ENCODE data around the gene MRTFA. TPM values are rescaled to one million over a fixed set of nuclear protein-coding genes. Genes with fewer than 3 reads are reported as not detected.

The MRTFA gene
- total and polyA plus RNA-seq, 12 donors = 12.3 to 141 (median 41.6) TPM

GRCh38 chr22:40484906-40485669, 151.4 kb downstream of the MRTFA start:
- no peak for TF ChIP-seq POLR2A (IDR thresholded peaks at IDR 0.05)
- TF ChIP-seq, protein P1, sequence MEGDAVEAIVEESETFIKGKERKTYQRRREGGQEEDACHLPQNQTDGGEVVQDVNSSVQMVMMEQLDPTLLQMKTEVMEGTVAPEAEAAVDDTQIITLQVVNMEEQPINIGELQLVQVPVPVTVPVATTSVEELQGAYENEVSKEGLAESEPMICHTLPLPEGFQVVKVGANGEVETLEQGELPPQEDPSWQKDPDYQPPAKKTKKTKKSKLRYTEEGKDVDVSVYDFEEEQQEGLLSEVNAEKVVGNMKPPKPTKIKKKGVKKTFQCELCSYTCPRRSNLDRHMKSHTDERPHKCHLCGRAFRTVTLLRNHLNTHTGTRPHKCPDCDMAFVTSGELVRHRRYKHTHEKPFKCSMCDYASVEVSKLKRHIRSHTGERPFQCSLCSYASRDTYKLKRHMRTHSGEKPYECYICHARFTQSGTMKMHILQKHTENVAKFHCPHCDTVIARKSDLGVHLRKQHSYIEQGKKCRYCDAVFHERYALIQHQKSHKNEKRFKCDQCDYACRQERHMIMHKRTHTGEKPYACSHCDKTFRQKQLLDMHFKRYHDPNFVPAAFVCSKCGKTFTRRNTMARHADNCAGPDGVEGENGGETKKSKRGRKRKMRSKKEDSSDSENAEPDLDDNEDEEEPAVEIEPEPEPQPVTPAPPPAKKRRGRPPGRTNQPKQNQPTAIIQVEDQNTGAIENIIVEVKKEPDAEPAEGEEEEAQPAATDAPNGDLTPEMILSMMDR (IDR thresholded peaks at IDR 0.05) = no peak
- intact Hi-C loops (cut with DNase I) = loop anchor here in 1 of 2 donors (10.0 kb wide), 1 partner anchor 50 kb away; no protein-coding TSS in a partner anchor
- Histone ChIP-seq H3K27me3 (no peaks in the 10 kb centered on the region), H3K4me3 (no peak overlapping the region), H3K36me3 (replicated peaks in 1 of 2) (no peaks in the 10 kb centered on the region), H3K4me1 (replicated peaks in 1 of 2) (peaks cover 0 to 28% of the 10 kb centered on the region in 2 donors), H3K27ac (no peak overlapping the region), H3K9me3 (replicated peaks in 1 of 3) (no peaks in the 10 kb centered on the region)
- no peak for DNase-seq
- 80 to 89% (median 87%) methylated on average over 7 of the region's 7 CpGs for WGBS, 4 donors

DNA sequence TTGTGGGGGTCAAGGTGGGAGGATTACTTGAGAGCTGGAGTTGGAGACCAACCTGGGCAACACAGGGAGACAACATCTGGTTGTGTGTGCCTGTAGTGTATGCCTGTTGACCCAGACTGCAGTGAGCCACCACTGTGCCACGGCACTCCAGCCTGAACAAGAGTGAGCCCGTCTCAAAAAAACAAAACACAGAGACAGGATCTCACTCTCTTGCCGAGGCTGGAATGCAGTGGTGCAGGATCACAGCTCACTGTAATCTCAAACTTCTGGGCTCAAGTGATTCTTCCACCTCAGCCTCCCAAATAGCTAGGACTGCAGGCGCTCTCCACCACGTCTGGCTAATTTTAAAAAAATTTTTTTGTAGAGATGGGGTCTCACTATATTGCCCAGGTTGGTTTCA, 153.6 kb downstream of the MRTFA start:
- Histone ChIP-seq H3K27me3 (no peaks in the 10 kb centered on the region), H3K9me3 (replicated peaks in 1 of 3) (no peaks in the 10 kb centered on the region), H3K27ac (no peak overlapping the region), H3K36me3 (replicated peaks in 1 of 2) (no peaks in the 10 kb centered on the region), H3K4me1 (replicated peaks in 1 of 2) (peaks cover 6 to 32% of the 10 kb centered on the region in 2 donors), H3K4me3 (no peak overlapping the region)
- no peak for DNase-seq
- WGBS, 4 donors = 92 to 99% (median 96%) methylated on average over 5 of the region's 5 CpGs
- TF ChIP-seq, protein P1 (IDR thresholded peaks at IDR 0.05) = no peak
- TF ChIP-seq POLR2A (IDR thresholded peaks at IDR 0.05) = no peak
- intact Hi-C loops (cut with DNase I) = loop anchor here in 1 of 2 donors (10.0 kb wide), 1 partner anchor 48 kb away; no protein-coding TSS in a partner anchor

DNA sequence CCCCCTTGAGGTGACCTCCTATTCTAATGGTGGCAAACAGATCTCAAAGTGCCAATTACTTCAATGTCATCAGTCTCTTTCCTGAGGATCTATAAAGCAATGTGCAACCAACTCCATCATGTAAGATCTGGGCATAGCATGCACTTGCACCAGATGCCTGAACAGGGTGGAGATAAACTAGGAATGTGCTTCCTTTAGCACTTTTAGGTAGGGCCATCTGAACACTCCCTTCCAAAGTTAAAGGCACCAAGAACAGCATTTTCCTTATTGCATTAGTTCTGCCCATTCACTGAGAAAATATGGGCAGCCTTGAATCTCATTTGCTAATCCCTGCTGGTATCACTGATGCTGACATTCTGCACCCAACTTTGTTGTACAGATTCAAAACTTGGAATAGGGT, 154.1 kb downstream of the MRTFA start:
- Histone ChIP-seq H3K9me3 (replicated peaks in 1 of 3) (no peaks in the 10 kb centered on the region), H3K36me3 (replicated peaks in 1 of 2) (no peaks in the 10 kb centered on the region), H3K4me1 (replicated peaks in 1 of 2) (peaks cover 11 to 34% of the 10 kb centered on the region in 2 donors), H3K27me3 (no peaks in the 10 kb centered on the region), H3K27ac (no peak overlapping the region), H3K4me3 (no peak overlapping the region)
- DNase-seq = no peak
- TF ChIP-seq, protein P1 (IDR thresholded peaks at IDR 0.05) = no peak
- no peak for TF ChIP-seq POLR2A (IDR thresholded peaks at IDR 0.05)
- intact Hi-C loops (cut with DNase I) = loop anchor here in 1 of 2 donors (10.0 kb wide), 1 partner anchor 48 kb away; no protein-coding TSS in a partner anchor

GRCh38 chr22:40480996-40481395, 155.5 kb downstream of the MRTFA start:
- intact Hi-C loops (cut with DNase I) = loop anchor here in 1 of 2 donors (10.0 kb wide), 1 partner anchor 46 kb away; no protein-coding TSS in a partner anchor
- H3K27ac ChIP-seq = no peak overlapping the region
- no peaks in the 10 kb centered on the region for H3K27me3 ChIP-seq
- DNase-seq = no peak
- no peaks in the 10 kb centered on the region for H3K9me3 ChIP-seq (replicated peaks in 1 of 3)
- H3K36me3 ChIP-seq (replicated peaks in 1 of 2) = no peaks in the 10 kb centered on the region
- TF ChIP-seq, protein P1 (IDR thresholded peaks at IDR 0.05) = no peak
- no peak for TF ChIP-seq POLR2A (IDR thresholded peaks at IDR 0.05)
- H3K4me1 ChIP-seq (replicated peaks in 1 of 2) = peaks cover 11 to 23% of the 10 kb centered on the region in 2 donors
- 66 to 76% (median 72%) methylated on average over 5 of the region's 5 CpGs for WGBS, 4 donors
- no peak overlapping the region for H3K4me3 ChIP-seq

Data from adrenal gland (tissue), 12 donors.